Non-pigmented ciliary epithelial cell (primary cell): Measurements from ENCODE around the gene CENPF.
"Not testable (repeated sequence)": the region's sequence is repeated elsewhere in the genome, so short reads cannot be mapped to it uniquely, and the experiment has no call there.

Experiments
- DNase-seq: peaks from one replicate; pipeline ENCODE4 v3.0.0-alpha.2; 2010; ENCODE audit warnings: low read depth

The CENPF gene

GRCh38 chr1:214584805-214585766 lies 17.9 kb upstream of the CENPF start:
- DNase-seq, result peak; percentile 40

GRCh38 chr1:214586621-214587020 lies 16.4 kb upstream of the CENPF start:
- no peak for DNase-seq

- DNase-seq, result no peak
Measured at GRCh38 chr1:214587165-214587564, 15.8 kb upstream of the CENPF start.

- no peak for DNase-seq
Measured at GRCh38 chr1:214588963-214589597, 13.9 kb upstream of the CENPF start.

- DNase-seq, result no peak
Measured at GRCh38 chr1:214590696-214591095, 12.3 kb upstream of the CENPF start.

- not testable (repeated sequence) for DNase-seq
Measured at GRCh38 chr1:214591918-214592317, 11.1 kb upstream of the CENPF start.

- DNase-seq, result no peak
Measured at GRCh38 chr1:214593158-214593557, 9.8 kb upstream of the CENPF start.

- no peak for DNase-seq
Measured at GRCh38 chr1:214603819-214604252, 841 bp downstream of the CENPF start.

- DNase-seq, result no peak
Measured at GRCh38 chr1:214604523-214604922, 1.5 kb downstream of the CENPF start.

- not testable (repeated sequence) for DNase-seq
Measured at GRCh38 chr1:214605484-214605883, 2.5 kb downstream of the CENPF start.

GRCh38 chr1:214605933-214606925 lies 3.2 kb downstream of the CENPF start:
- not testable (repeated sequence) for DNase-seq

- DNase-seq, result not testable (repeated sequence)
Measured at GRCh38 chr1:214607492-214608215, 4.7 kb downstream of the CENPF start.

GRCh38 chr1:214608216-214608783 lies 5.3 kb downstream of the CENPF start:
- DNase-seq, result not testable (repeated sequence)

- not testable (repeated sequence) for DNase-seq
Measured at GRCh38 chr1:214608817-214609216, 5.8 kb downstream of the CENPF start.

- no peak for DNase-seq
Measured at GRCh38 chr1:214609692-214610091, 6.7 kb downstream of the CENPF start.

- DNase-seq, result not testable (repeated sequence)
Measured at GRCh38 chr1:214610136-214610535, 7.1 kb downstream of the CENPF start.

- no peak for DNase-seq
Measured at GRCh38 chr1:214615109-214615508, 12.1 kb downstream of the CENPF start.

GRCh38 chr1:214615871-214616270 lies 12.9 kb downstream of the CENPF start:
- DNase-seq, result no peak

- no peak for DNase-seq
Measured at GRCh38 chr1:214617246-214617645, 14.3 kb downstream of the CENPF start.

- DNase-seq, result no peak
Measured at GRCh38 chr1:214617843-214618242, 14.8 kb downstream of the CENPF start.

- no peak for DNase-seq
Measured at GRCh38 chr1:214621236-214621635, 18.2 kb downstream of the CENPF start.
